ENCODE measurements around the gene SLC24A4.

The SLC24A4 gene

GRCh38 chr14:92519246-92520101, 196.5 kb downstream of the SLC24A4 start:
- no peaks in the 10 kb centered on the region for H3K27me3 ChIP-seq (ENCODE audit: low read length)
- H3K9me2 ChIP-seq (replicated peaks; ENCODE audit: insufficient read depth, low read length): no peaks in the 10 kb centered on the region
- no peak overlapping the region for H3K27ac ChIP-seq (ENCODE audit: low read depth, low read length)
- H3K4me2 ChIP-seq (ENCODE audit: low read depth, low read length, poor library complexity, severe bottlenecking): no peak overlapping the region
- no peaks in the 10 kb centered on the region for H3K36me3 ChIP-seq (ENCODE audit: low read length)
- H2AFZ ChIP-seq (ENCODE audit: low read depth, low read length, severe bottlenecking): no peak overlapping the region
- H3K79me2 ChIP-seq (ENCODE audit: insufficient read depth, low read length): no peaks in the 10 kb centered on the region
- no peaks in the 10 kb centered on the region for H3F3A ChIP-seq (ENCODE audit: insufficient read depth)
- H3K9me3 ChIP-seq (ENCODE audit: insufficient read depth, low read length): no peaks in the 10 kb centered on the region
- no peak overlapping the region for H3K9ac ChIP-seq (ENCODE audit: low read length)
- H4K20me1 ChIP-seq (ENCODE audit: low read depth, low read length): no peaks in the 10 kb centered on the region
- no peak overlapping the region for H3K4me3 ChIP-seq (ENCODE audit: insufficient read depth, low read length, poor library complexity, severe bottlenecking)
- TF ChIP-seq CTCF (IDR thresholded peaks at IDR 0.05; ENCODE audit: insufficient read depth, low read length, poor library complexity, severe bottlenecking): no peak
- no peak for TF ChIP-seq EZH2phosphoT487 (conservative IDR thresholded peaks at IDR 0.05; ENCODE audit: low read length)

- H3K9me2 ChIP-seq (replicated peaks; ENCODE audit: insufficient read depth, low read length): no peaks in the 10 kb centered on the region
- H3K9me3 ChIP-seq (ENCODE audit: insufficient read depth, low read length): no peaks in the 10 kb centered on the region
- no peaks in the 10 kb centered on the region for H4K20me1 ChIP-seq (ENCODE audit: low read depth, low read length)
- H2AFZ ChIP-seq (ENCODE audit: low read depth, low read length, severe bottlenecking): no peak overlapping the region
- no peak overlapping the region for H3K4me2 ChIP-seq (ENCODE audit: low read depth, low read length, poor library complexity, severe bottlenecking)
- no peaks in the 10 kb centered on the region for H3K79me2 ChIP-seq (ENCODE audit: insufficient read depth, low read length)
- TF ChIP-seq CTCF (IDR thresholded peaks at IDR 0.05; ENCODE audit: insufficient read depth, low read length, poor library complexity, severe bottlenecking) (no peak), EZH2phosphoT487 (conservative IDR thresholded peaks at IDR 0.05; ENCODE audit: low read length) (no peak)
- H3K4me3 ChIP-seq (ENCODE audit: insufficient read depth, low read length, poor library complexity, severe bottlenecking): no peak overlapping the region
- H3F3A ChIP-seq (ENCODE audit: insufficient read depth): no peaks in the 10 kb centered on the region
- no peaks in the 10 kb centered on the region for H3K36me3 ChIP-seq (ENCODE audit: low read length)
- H3K27ac ChIP-seq (ENCODE audit: low read depth, low read length): no peak overlapping the region
- no peaks in the 10 kb centered on the region for H3K27me3 ChIP-seq (ENCODE audit: low read length)
- H3K9ac ChIP-seq (ENCODE audit: low read length): no peak overlapping the region
These were observed 197.4 kb downstream of the SLC24A4 start for GRCh38 chr14:92520102-92521057.

GRCh38 chr14:92521058-92521415, 198.1 kb downstream of the SLC24A4 start:
- H3K27me3 ChIP-seq (ENCODE audit: low read length): no peaks in the 10 kb centered on the region
- H3F3A ChIP-seq (ENCODE audit: insufficient read depth): no peaks in the 10 kb centered on the region
- no peaks in the 10 kb centered on the region for H3K79me2 ChIP-seq (ENCODE audit: insufficient read depth, low read length)
- H4K20me1 ChIP-seq (ENCODE audit: low read depth, low read length): no peaks in the 10 kb centered on the region
- H3K9me3 ChIP-seq (ENCODE audit: insufficient read depth, low read length): no peaks in the 10 kb centered on the region
- no peaks in the 10 kb centered on the region for H3K36me3 ChIP-seq (ENCODE audit: low read length)
- no peak overlapping the region for H3K9ac ChIP-seq (ENCODE audit: low read length)
- H3K4me2 ChIP-seq (ENCODE audit: low read depth, low read length, poor library complexity, severe bottlenecking): no peak overlapping the region
- no peak overlapping the region for H3K27ac ChIP-seq (ENCODE audit: low read depth, low read length)
- TF ChIP-seq CTCF (IDR thresholded peaks at IDR 0.05; ENCODE audit: insufficient read depth, low read length, poor library complexity, severe bottlenecking) (no peak), EZH2phosphoT487 (conservative IDR thresholded peaks at IDR 0.05; ENCODE audit: low read length) (no peak)
- H3K9me2 ChIP-seq (replicated peaks; ENCODE audit: insufficient read depth, low read length): no peaks in the 10 kb centered on the region
- H2AFZ ChIP-seq (ENCODE audit: low read depth, low read length, severe bottlenecking): no peak overlapping the region
- H3K4me3 ChIP-seq (ENCODE audit: insufficient read depth, low read length, poor library complexity, severe bottlenecking): no peak overlapping the region
